Endothelial cell of hepatic sinusoid (primary cell): ENCODE results near the gene KCNQ1OT1.

ENCODE experiments used
- in situ Hi-C: cut with HindIII; loops from 2 replicates; pipeline ENCODE4 v1.10.0; 2017; ENCODE audit warnings: low sequenced_read_pairs

Gene KCNQ1OT1

GRCh38 chr11:2722955-2723354 lies 23.2 kb upstream of the KCNQ1OT1 start:
- in situ Hi-C loops = loop anchor here (5.0 kb wide), 4 partner anchors 41 to 166 kb away; no protein-coding TSS in a partner anchor

GRCh38 chr11:2721210-2721916 lies 21.6 kb upstream of the KCNQ1OT1 start:
- in situ Hi-C loops = loop anchor here (5.0 kb wide), 4 partner anchors 39 to 164 kb away; no protein-coding TSS in a partner anchor

DNA sequence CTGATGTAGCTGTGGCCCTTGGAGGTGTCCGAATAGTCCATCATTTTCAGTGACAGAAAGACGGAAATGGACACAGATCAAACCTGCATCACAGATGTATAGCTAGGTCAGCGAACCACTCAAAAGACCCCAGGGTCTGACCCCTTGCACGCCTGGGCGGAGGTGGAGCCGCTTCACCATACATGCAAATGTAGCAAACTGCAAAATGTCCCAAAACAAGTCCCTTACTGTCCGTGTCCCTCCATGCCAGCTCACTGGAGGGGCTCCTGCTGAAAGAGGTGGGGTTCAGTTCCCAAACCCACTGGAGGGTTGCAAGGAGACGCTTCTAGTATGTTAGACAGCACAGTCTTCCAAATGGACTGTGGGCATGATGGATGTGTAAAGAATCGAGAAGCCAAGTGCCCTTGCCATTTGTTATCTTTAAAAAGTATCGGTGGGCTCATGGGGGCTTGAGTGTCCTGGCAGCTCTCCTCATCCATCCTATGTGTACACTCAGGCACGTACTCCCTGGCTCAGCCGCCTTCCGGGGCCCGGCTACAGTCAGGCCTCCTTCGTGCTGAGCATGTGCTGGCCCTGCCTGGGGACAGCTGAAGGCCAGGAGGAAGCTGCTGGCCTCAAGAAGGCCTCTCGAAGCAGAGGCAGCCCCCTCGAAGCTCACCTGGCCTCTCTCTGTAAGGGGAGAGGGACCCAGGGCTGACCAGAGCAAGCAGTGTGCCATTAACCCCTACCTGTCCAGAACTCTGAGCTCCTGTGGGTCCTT lies 20.2 kb upstream of the KCNQ1OT1 start:
- in situ Hi-C loops = loop anchor here (5.0 kb wide), 4 partner anchors 38 to 163 kb away; no protein-coding TSS in a partner anchor

DNA sequence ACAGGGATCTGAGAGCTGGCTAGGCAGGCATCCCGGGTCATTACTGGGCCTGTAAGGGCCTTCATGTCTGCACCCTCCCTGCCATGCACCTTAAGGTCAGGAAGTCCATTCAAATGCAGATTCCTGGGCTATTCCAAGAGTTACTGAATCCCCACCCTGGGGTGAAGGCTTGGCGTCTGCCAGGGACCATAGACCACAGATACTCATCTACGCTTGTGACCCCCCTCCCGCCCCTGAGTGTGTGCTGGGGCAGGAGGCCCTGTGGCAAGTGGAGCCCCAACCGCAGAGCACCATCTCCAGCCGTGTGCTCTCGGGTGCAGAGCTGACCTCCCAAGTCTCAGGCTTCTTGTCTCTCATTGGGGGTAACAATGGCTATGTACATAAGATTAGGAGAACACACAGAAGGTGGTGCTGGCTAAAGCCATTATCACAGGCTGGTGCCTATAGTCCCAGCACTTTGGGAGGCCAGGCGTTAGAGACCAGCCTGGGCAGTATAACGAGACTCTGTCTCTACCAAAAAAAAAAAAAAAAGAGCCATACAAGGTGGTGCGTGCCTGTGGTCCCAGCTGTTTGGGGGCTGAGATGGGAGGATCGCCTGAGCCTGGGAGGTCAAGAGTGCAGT lies 19.1 kb upstream of the KCNQ1OT1 start:
- in situ Hi-C loops = no loop called here

GRCh38 chr11:2717561-2718325 lies 17.9 kb upstream of the KCNQ1OT1 start:
- in situ Hi-C loops = no loop called here

DNA sequence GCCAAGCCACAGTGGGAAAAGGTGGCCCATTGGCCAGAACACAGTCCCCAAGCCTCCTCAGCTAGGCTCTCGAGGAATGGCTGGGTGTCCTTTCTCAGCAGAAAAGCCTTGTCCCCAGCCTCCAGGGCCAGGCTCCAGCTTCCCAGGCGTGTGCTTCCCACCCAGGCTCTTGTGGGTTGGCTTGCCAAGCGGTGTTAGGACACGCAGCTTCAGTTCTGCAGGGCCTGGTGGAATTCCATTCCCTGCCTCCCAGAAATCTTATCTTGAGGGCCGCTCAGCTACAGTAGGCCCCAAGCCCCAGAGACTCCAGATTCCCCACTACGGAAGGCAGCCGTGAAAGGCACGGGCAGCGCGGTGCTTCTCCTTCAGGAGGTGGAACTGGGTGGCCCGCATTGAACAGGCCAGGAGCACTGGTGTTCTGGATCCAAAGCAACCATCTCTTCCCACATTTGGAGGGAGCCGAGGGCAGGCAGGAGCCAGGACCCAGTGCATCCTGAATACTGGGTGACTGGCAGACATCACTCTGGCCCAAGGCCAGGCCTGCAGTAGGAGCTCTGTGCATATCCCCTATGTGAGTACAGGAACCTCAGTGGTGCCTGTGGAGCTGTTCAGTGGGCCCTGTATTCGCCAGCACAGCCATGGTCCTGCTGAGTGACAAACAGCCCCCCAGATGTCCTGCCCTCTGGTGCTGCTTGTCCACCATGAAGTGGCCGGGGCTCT lies 16.7 kb upstream of the KCNQ1OT1 start:
- in situ Hi-C loops = no loop called here

DNA sequence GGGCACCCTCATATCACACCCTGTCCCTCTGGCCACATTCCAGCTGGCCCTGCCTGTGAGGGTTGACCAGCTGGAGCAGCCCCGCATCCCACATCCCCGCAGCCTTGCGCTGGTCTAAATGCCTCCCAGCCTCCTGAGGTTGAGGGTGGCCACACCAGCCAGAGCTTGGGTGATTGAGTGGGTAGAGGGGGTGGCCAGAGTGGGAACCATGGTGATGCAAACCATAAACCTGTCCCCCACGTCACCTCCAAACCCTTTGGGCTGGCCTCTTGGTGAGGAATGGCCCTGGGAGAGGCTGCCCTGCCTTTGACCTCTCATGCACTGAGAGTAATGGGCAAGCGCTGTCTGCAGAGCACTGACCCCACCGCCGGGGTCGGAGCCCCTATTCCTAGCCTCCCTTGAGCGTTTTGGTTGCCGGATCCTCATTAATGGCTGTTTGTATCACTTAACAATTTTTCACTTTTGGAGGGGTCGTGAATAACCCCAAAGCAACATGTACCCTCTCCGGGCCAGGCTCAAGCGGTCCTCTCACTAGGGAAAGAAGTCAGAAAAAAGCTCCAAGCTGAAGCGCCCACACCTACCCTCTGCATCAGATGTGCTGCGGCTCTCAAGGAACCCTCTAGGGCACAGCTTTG lies 16.0 kb upstream of the KCNQ1OT1 start:
- in situ Hi-C loops = no loop called here

GRCh38 chr11:2714871-2715270 lies 15.1 kb upstream of the KCNQ1OT1 start:
- in situ Hi-C loops = no loop called here

- in situ Hi-C loops = no loop called here
Observed at GRCh38 chr11:2714463-2714800, 14.6 kb upstream of the KCNQ1OT1 start.

- in situ Hi-C loops = no loop called here
Observed at GRCh38 chr11:2713661-2714462, 14.1 kb upstream of the KCNQ1OT1 start.

DNA sequence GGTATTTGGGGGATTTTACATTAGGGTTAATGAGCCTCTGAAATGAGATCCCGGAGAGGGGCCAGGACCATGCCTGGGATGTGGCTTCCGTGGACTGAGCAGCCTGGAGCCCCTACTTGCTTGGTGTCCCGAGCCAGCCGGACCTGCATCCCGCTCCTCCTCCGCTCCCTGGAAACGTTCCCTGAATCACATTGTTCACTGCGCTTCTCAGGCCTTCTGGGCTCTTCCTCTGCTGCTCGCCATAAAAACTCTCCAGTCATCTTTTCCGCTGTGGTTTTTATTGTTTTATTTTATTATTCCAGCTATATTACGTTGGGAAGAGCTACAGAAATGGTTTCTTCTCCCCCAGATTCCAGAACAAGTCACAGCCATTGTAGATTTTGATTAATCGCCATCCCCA lies 13.3 kb upstream of the KCNQ1OT1 start:
- in situ Hi-C loops = no loop called here

GRCh38 chr11:2711161-2711560 lies 11.4 kb upstream of the KCNQ1OT1 start:
- in situ Hi-C loops = no loop called here

GRCh38 chr11:2709429-2709828 lies 9.6 kb upstream of the KCNQ1OT1 start:
- in situ Hi-C loops = no loop called here

DNA sequence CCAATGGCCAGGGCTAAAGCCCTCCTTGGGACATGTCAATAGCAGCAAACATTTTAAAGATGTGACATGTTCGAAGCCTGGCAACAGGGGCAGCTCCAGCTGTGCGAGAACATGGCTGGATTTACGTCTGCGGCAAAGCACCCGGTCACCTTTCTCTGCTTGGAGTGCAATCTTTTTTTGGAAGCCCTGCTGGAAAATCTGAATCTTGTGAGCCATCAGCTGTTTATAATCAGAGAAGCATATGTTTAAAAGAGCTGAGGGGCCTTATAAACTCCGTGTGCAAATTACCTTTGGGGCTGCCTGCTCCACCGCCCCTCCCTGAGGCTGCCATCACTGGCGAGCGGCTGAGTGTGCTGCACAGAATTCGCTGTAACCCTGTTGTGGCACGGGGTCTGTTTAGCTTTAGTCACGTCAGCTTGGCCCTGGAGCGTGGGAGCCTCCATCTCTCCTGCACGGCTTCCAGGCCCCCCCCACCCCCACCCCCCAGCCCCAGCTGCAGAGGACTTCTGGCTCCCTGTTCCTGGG lies 9.0 kb upstream of the KCNQ1OT1 start:
- in situ Hi-C loops = no loop called here

DNA sequence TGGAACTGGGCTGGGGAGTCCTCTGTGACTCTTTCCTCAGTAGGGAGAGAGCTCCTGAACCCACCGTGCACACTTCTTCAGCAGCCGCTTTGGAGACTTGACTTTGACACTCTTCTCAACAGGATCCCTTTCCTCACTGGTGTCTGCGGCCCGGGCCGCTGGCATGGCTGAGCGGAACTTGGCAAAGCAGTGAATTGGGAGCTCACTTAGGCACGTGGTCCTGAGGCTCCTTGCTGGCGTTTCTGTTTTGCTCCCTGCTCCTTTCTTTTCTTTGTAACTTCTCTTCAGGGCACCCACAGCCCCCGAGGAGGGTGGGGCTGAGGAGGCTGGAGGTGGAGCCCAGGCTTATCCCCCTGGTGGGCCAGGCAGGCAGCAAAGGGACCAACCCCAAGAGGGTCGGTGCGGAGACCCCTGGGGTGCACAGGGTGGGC lies 8.4 kb upstream of the KCNQ1OT1 start:
- in situ Hi-C loops = no loop called here

- in situ Hi-C loops = no loop called here
Observed at GRCh38 chr11:2707736-2708135, 7.9 kb upstream of the KCNQ1OT1 start.

DNA sequence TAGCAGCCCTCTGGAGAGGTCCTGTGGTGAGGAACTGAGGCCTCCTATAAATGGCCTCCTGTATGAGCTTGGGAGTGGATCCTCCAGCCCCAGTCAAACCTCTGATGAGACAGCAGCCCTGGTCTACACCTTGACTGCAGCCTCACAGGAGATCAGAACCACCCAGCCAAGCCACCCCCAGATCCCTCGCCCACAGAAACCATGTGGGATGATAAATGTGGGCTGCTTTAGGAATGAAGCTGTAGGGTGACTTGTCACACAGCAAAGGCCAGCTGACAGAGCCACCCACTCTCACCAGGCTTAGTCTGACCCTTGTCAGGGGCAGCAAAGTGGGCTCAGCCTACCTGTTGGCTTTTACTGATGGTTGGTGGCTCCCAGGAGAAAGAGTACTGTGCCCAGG lies 6.5 kb upstream of the KCNQ1OT1 start:
- in situ Hi-C loops = no loop called here

GRCh38 chr11:2704896-2705606 lies 5.3 kb upstream of the KCNQ1OT1 start:
- in situ Hi-C loops = no loop called here
